Glomerular visceral epithelial cell (primary cell): ENCODE results near the gene ATF1.
"Not testable (repeated sequence)": the region's sequence is repeated elsewhere in the genome, so short reads cannot be mapped to it uniquely, and the experiment has no call there.

Source experiments
- DNase-seq: peaks from one replicate; pipeline ENCODE4 v3.0.0-alpha.2; 2016; ENCODE audit errors: extremely low spot score

The ATF1 gene

GRCh38 chr12:50803230-50803875, 39.5 kb downstream of the ATF1 start:
- no peak for DNase-seq

DNA sequence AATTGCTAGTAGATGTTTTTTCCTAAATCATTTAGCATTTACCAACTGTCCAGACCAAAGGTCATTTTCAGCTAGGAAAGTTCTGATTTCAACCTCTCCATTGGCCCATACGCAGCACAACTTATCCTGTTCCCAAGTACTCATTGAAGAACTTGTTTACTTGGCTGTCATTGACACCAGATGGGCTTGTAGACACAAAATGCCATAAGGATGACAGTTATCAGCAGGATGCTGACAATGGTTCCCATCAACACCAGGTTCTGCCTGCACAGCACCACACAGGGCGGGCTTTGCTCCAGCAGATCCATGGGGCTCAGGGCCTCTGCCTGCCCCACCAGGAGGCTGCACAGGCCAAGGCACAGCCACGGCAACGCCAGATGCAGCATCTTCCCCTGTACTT, 42.3 kb downstream of the ATF1 start:
- no peak for DNase-seq

DNA sequence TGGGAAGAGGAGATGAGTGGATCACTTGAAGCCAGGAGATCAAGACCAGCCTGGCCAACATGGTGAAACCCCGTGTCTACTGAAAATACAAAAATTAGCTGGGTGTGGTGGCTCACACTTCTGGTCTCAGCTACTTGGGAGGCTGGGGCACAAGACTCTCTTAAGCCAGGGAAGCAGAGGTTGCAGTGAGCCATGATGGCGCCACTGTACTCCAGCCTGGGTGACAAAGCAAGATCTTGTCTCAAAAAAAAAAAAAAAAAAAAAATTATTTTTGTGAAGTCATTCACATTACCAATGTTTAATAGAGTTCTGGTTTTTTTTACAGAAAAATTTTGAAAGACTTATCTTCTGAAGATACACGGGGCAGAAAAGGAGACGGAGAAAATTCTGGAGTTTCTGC, 45.2 kb downstream of the ATF1 start:
- DNase-seq: not testable (repeated sequence)

GRCh38 chr12:50814921-50815320, 51.0 kb downstream of the ATF1 start:
- DNase-seq: not testable (repeated sequence)

GRCh38 chr12:50820177-50820576, 56.3 kb downstream of the ATF1 start:
- DNase-seq: no peak

DNA sequence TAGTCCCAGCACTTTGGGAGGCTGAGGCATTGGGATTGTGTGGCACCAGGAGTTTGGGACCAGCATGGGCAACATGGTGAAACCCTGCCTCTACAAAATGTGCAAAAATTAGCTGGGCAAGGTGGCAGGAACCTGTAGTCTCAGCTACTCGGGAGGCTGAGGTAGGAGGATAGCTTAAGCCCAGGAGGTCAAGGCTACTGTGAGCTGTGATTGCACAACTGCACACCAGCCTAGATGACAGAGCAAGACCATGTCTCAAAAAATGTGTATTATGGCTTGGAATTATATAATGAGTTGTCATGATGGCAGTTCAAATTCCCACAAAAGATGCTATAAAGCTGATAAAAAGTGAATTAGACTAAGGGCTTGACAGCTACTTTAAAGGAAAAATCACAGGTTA, 58.2 kb downstream of the ATF1 start:
- DNase-seq: no peak

DNA sequence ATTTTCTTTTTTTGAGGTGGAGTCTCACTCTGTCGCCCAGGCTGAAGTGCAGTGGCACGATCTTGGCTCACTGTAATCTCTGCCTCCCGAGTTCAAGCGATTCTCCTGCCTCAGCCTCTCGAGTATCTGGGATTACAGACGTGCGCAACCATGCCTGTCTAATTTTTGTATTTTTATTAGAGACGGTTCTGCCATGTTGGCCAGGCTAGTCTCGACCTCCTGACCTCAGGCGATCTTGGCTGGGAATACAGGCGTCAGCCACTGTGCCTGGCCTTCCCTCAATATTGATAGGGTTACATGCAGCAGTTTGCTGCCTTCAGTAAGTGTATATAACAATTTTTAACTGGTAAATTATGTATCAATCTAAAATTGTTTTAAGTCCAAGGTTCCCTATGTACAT, 59.8 kb downstream of the ATF1 start:
- DNase-seq: not testable (repeated sequence)

DNA sequence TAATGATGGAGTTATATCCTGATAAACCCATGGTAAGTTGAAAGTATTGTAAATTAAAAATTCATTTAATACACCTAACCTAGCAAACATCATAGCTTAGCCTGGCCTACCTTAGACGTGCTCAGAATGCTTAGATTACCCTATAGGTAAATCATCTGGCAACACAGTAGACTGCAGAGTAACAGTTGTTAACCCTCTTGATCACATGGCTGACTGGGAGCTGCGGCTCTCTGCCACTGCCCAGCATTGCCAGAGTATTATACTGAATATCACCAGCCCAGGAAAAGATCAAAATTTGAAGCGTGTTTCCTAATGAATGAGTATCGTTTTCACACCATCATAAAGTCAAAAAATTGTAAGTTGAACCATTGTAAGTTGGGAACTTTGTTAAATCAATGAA, 61.0 kb downstream of the ATF1 start:
- DNase-seq: no peak

DNA sequence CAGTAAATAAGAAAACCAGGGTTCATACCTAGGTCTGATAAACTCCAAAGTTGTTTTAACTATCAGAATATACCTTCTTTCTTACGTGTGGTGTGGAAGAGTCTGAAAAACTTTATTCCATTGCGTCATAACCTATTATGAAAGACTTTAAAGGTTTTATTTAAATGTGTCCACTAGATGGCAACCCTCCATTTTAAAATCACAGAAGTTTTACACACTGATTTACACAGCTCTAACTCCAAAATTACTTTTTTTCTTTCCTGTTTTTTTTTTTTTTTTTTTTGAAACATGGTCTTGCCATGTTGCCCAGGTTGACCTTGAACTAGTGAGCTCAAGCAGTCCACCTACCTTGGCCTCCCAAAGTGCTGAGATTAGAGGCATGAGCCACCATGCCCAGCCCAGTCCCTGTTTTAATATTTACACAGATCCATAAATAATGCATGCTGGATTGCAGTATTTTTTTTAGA, 61.5 kb downstream of the ATF1 start:
- peak; percentile 61 for DNase-seq

GRCh38 chr12:50828121-50828520, 64.2 kb downstream of the ATF1 start:
- no peak for DNase-seq

GRCh38 chr12:50828886-50829285, 65.0 kb downstream of the ATF1 start:
- DNase-seq: no peak

DNA sequence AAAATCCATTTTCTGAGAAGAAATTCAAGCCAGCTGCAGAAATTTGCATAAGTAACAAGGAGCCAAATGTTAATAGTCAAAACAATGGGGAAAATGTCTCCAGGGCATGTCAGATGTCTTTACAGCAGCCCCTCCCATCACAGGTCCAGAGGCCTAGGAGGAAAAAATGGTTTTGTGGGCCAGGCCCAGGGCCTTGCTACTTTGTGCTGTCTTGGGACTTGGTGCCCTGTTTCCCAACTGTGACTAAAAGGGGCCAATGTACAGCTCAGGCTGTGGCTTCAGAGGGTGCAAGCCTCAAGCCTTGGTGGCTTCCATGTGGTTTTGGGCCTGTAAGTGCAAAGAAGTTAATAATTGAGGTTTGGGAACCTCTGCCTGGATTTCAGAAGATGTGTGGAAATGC, 69.9 kb downstream of the ATF1 start:
- not testable (repeated sequence) for DNase-seq

DNA sequence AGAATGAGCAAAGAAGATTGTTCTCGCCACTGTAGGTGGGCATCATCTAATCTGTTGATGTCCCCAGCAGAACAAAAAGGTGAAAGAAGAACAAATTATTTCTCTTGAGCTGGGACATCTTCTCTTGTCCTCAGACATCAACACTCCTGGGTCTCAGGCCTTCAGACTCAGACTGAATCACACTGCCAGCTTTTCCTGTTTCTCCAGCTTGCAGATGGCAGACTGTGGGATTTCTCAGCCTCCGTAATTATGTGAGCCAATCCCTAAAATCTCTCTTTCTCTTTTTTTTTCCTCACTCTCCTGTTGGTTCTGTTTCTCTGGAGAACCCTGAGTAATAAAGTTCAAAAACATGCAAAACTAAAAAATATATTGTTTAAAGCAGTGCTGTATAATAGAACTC, 75.1 kb downstream of the ATF1 start:
- no peak for DNase-seq

GRCh38 chr12:50840809-50841487, 77.0 kb downstream of the ATF1 start:
- DNase-seq: no peak

- no peak for DNase-seq
Observed at GRCh38 chr12:50841716-50842531, 78.0 kb downstream of the ATF1 start.

DNA sequence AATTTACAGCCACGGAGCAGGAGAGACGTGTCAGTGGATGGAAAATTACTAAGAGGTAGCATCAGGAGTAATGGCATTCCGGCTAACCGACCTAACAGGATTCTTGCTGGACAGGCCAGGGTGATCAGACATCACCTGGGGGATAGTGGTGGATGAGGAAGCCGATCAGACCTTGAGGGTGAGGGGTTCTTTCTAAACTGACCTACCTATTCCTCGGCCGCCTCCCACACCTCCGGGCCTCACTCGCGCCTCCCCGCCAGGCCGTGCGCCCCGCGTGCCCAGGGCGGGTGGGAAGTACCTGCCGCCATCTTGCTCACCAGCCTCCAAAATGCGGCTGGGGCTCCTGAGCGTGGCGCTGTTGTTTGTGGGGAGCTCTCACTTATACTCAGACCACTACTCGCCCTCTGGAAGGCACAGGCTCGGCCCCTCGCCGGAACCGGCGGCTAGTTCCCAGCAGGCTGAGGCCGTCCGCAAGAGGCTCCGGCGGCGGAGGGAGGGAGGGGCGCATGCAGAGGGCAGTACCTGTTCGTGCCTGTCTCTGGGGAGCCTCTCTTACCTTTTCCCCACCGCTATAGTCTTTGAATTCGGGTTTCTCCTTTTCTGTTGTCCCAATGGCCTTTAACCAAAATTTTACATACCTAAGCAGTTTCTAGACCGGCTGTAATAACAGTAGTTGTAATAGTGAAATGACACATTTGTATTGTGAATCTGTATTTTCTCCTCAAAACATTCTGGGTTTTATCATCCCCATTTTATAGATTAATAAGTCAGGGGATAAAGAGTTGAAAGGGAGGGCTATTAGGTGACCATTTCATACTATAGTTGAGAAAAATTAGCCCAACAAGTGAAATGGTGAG, 79.0 kb downstream of the ATF1 start, which contains the start of gene TMPRSS12:
TSS of gene TMPRSS12 (plus strand) at position 290 of the 857 bp plus-strand sequence. CDS start at position 329, 39 bp downstream.
- DNase-seq: no peak

- no peak for DNase-seq
Observed at GRCh38 chr12:50845021-50845647, 81.2 kb downstream of the ATF1 start.

DNA sequence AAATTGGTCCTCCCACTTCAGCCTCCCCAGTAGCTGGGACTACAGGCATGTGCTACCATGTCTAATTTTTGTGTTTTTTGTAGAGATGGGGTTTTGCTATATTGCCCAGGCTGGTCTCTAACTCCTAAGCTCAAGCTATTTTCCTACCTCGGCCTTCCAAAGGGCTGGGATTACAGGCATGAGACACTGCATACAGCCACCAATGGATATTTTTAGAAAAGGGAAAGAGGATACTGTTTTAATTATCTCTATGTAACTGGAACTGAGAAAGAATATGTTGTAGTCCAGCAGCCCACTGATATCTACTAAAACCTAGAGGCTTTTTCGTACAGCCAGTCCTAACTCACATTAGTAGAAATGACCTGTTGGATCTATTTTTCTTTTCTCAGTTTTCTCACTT, 85.1 kb downstream of the ATF1 start:
- DNase-seq: no peak

- not testable (repeated sequence) for DNase-seq
Observed at GRCh38 chr12:50855218-50855617, 91.3 kb downstream of the ATF1 start.

GRCh38 chr12:50855679-50856078, 91.8 kb downstream of the ATF1 start:
- DNase-seq: not testable (repeated sequence)
